Measurements from ENCODE around the gene MFAP3L. TPM values are rescaled to one million over a fixed set of nuclear protein-coding genes. Genes with fewer than 3 reads are reported as not detected.

MFAP3L gene
- total RNA-seq, 1 experiment from 2014 or later, result 7.9 TPM

DNA sequence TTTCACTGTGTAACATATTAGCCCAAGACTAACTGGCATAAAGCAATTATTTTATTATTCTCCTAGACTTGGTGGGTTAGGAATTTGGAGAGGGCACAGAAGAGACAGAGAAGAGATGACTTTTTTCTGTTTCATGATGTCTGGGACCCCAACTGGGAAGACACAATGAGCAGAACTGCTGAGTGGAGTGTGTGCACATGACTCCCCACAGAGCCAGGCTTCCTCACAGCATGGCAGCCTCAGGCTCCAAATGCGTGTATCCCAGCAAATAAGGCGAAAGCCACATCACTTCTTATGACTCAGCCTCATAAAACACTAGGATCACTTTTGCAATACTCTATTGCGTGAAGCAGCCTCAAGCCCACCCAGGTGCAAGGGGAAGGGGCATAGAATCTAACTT lies 68.4 kb downstream of the MFAP3L start:
- TF ChIP-seq, protein P1, sequence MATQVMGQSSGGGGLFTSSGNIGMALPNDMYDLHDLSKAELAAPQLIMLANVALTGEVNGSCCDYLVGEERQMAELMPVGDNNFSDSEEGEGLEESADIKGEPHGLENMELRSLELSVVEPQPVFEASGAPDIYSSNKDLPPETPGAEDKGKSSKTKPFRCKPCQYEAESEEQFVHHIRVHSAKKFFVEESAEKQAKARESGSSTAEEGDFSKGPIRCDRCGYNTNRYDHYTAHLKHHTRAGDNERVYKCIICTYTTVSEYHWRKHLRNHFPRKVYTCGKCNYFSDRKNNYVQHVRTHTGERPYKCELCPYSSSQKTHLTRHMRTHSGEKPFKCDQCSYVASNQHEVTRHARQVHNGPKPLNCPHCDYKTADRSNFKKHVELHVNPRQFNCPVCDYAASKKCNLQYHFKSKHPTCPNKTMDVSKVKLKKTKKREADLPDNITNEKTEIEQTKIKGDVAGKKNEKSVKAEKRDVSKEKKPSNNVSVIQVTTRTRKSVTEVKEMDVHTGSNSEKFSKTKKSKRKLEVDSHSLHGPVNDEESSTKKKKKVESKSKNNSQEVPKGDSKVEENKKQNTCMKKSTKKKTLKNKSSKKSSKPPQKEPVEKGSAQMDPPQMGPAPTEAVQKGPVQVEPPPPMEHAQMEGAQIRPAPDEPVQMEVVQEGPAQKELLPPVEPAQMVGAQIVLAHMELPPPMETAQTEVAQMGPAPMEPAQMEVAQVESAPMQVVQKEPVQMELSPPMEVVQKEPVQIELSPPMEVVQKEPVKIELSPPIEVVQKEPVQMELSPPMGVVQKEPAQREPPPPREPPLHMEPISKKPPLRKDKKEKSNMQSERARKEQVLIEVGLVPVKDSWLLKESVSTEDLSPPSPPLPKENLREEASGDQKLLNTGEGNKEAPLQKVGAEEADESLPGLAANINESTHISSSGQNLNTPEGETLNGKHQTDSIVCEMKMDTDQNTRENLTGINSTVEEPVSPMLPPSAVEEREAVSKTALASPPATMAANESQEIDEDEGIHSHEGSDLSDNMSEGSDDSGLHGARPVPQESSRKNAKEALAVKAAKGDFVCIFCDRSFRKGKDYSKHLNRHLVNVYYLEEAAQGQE (IDR thresholded peaks at IDR 0.05; ENCODE audit: insufficient read depth in 1 of 2, low read depth in 2 of 2, low read length in 1 of 2), result no peak
- no peak for TF ChIP-seq TCF7L2 (IDR thresholded peaks at IDR 0.05; ENCODE audit: low read depth, low read length)
- no peak for TF ChIP-seq POLR2AphosphoS5 (IDR thresholded peaks at IDR 0.05; ENCODE audit: low read depth, low read length)
- TF ChIP-seq SIN3A (IDR thresholded peaks at IDR 0.05; ENCODE audit: borderline replicate concordance, insufficient read depth, low read depth, low read length), result no peak
- TF ChIP-seq, protein P2, sequence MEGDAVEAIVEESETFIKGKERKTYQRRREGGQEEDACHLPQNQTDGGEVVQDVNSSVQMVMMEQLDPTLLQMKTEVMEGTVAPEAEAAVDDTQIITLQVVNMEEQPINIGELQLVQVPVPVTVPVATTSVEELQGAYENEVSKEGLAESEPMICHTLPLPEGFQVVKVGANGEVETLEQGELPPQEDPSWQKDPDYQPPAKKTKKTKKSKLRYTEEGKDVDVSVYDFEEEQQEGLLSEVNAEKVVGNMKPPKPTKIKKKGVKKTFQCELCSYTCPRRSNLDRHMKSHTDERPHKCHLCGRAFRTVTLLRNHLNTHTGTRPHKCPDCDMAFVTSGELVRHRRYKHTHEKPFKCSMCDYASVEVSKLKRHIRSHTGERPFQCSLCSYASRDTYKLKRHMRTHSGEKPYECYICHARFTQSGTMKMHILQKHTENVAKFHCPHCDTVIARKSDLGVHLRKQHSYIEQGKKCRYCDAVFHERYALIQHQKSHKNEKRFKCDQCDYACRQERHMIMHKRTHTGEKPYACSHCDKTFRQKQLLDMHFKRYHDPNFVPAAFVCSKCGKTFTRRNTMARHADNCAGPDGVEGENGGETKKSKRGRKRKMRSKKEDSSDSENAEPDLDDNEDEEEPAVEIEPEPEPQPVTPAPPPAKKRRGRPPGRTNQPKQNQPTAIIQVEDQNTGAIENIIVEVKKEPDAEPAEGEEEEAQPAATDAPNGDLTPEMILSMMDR (IDR thresholded peaks at IDR 0.05), result no peak
- H3K27me3 ChIP-seq (ENCODE audit: control insufficient read depth, insufficient read depth, low read length), result no peaks in the 10 kb centered on the region; the same call in 1 of the 2 replicates
- DNase-seq (ENCODE audit: low read depth, low spot score), result no peak
- no peak overlapping the region for H3K27ac ChIP-seq (ENCODE audit: low read length)
- no peaks in the 10 kb centered on the region for H3K4me1 ChIP-seq (ENCODE audit: control insufficient read depth, insufficient read depth, low read length)
- ChIA-PET POLR2A (no interaction called here), CTCF (no interaction called here)
- in situ Hi-C loops (cut with HindIII; ENCODE audit: low pct_unique_long_range_greater_than_20kb, low sequenced_read_pairs), result no loop called here
- intact Hi-C loops (cut with micrococcal nuclease; ENCODE audit: unreplicated experiment), result no loop called here
- no peaks in the 10 kb centered on the region for H3K36me3 ChIP-seq (ENCODE audit: control insufficient read depth, insufficient read depth, low read length)
- no TSS peak for BruUV-seq (replicated peaks)
- no peak for ATAC-seq
- H3K9me3 ChIP-seq (ENCODE audit: control insufficient read depth, insufficient read depth, low read depth, low read length), result no peaks in the 10 kb centered on the region
- H3K4me3 ChIP-seq (ENCODE audit: low read depth in 2 of 2, low read length in 2 of 2), result no peak overlapping the region

DNA sequence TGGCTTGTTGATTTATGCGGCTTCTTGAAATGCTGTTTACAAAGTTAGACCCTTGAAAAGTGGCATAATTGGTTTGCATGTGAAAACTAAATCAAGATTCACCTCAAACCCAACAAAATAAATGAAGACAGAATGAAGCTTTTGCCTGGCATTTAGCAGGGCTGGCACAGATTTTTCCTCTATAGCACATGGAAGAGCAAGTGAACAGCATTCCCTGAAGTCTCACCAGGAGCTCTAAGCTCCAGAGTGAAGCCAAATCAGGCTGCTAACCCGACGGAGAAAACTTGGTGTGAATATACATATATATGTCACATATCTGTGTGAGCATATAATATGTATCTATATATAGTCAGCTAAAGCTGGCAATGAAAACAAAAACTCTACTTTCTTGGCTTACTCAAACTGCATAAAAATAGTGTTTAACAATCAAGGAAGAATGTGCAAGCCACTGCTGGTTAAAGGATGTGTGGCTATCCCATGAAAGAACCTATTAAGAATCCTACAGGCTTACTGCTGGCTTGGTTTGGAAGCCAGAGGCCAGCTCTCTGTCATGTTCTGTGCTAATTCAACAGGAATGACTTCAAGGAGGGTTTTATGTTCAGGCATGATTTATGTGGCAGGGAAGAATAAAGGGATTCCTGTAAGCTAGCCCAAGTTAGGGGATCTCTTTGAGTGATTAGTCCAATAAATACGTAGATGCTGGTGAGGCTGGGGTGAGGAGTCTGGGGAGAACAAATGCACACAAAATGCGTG lies 69.9 kb downstream of the MFAP3L start:
- Histone ChIP-seq H3K9me3 (ENCODE audit: control insufficient read depth, insufficient read depth, low read depth, low read length) (no peaks in the 10 kb centered on the region), H3K36me3 (ENCODE audit: control insufficient read depth, insufficient read depth, low read length) (no peaks in the 10 kb centered on the region), H3K27ac (ENCODE audit: low read length) (no peak overlapping the region), H3K27me3 (ENCODE audit: control insufficient read depth, insufficient read depth, low read length) (no peaks in the 10 kb centered on the region; the same call in 1 of the 2 replicates), H3K4me1 (ENCODE audit: control insufficient read depth, insufficient read depth, low read length) (no peaks in the 10 kb centered on the region), H3K4me3 (ENCODE audit: low read depth in 2 of 2, low read length in 2 of 2) (no peak overlapping the region)
- in situ Hi-C loops (cut with HindIII; ENCODE audit: low pct_unique_long_range_greater_than_20kb, low sequenced_read_pairs), result no loop called here
- BruUV-seq (replicated peaks), result no TSS peak
- intact Hi-C loops (cut with micrococcal nuclease; ENCODE audit: unreplicated experiment), result no loop called here
- TF ChIP-seq, protein P2 (IDR thresholded peaks at IDR 0.05), result no peak
- TF ChIP-seq POLR2AphosphoS5 (IDR thresholded peaks at IDR 0.05; ENCODE audit: low read depth, low read length) (no peak), SIN3A (IDR thresholded peaks at IDR 0.05; ENCODE audit: borderline replicate concordance, insufficient read depth, low read depth, low read length) (no peak), TCF7L2 (IDR thresholded peaks at IDR 0.05; ENCODE audit: low read depth, low read length) (no peak)
- TF ChIP-seq, protein P1 (IDR thresholded peaks at IDR 0.05; ENCODE audit: insufficient read depth in 1 of 2, low read depth in 2 of 2, low read length in 1 of 2), result no peak
- ChIA-PET CTCF (no interaction called here), POLR2A (no interaction called here)
- ATAC-seq, result no peak
- DNase-seq (ENCODE audit: low read depth, low spot score), result no peak
